ENCODE data around the gene PIGO. TPM values are rescaled to one million over a fixed set of nuclear protein-coding genes. Genes with fewer than 3 reads are reported as not detected.

Gene PIGO
- total RNA-seq, 1 donor from 2014 or later, result 30.9 TPM

DNA sequence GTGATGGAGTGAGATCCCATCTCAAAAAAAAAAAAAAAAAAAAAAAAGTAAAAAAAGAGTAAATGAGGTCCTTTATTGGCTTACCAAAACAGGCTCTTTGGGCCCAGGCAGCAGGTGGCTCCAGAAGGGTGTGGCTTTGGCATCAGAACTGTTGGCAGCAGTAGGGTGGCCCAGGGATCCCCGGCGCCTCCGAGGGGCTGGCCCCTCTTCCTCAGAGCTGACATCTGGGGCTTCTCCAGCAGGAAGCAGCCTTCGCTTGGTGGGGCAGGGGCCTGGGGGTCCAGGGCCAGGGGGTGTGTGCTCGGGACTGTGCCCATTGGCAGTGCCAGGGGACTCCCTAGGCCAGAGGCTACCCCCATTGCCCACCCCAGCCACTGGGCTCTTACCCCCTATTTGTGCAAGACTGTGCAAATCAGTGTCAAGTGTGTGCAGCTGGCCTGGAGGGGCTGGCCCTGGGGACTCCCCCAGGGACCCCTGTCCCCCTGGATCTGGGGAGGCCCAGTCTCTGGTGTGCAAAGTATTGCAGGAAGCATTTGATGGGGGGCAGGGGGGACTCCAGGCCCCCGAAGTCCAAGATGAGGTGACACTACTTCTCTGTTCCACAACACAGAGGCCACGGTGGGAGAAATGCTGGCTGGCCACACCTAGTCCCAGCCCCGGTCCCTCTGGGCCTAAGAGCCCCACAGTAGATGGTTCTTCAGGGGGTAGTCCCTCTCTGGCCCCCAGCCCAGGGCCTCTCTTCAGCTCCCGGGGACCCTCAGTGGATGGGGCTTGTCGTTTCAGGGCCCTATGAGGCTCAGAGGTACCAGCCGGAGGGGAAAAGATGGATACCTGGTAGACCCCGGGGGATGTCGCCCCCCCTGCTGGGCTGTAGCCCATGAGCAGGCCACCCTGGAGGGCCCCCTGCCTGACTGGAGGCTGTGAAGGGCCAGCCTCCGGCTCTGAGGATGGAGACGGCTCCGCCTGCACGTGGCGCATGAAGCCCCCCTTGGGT lies 11.2 kb upstream of the PIGO start:
- intact Hi-C loops (cut with micrococcal nuclease), result no loop called here

DNA sequence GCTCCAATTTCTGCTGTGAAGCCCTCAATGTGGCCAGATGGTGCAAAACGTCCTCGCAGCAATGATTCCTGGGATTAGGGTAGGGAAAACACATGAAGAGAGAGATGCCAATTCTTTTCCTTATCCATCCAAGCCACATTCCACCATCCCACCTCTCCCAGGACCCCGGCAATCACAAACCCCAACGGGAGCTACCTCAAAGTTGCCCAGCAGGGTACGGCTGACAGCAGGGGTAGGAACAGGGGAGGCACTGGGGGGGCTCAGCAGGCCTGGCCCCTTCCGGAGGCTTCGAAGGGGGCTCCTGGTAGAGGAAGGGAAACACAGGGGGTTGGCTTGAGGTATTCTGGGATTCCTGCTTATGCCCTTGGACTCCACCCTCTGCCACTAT lies 9.9 kb upstream of the PIGO start:
- intact Hi-C loops (cut with micrococcal nuclease), result no loop called here

DNA sequence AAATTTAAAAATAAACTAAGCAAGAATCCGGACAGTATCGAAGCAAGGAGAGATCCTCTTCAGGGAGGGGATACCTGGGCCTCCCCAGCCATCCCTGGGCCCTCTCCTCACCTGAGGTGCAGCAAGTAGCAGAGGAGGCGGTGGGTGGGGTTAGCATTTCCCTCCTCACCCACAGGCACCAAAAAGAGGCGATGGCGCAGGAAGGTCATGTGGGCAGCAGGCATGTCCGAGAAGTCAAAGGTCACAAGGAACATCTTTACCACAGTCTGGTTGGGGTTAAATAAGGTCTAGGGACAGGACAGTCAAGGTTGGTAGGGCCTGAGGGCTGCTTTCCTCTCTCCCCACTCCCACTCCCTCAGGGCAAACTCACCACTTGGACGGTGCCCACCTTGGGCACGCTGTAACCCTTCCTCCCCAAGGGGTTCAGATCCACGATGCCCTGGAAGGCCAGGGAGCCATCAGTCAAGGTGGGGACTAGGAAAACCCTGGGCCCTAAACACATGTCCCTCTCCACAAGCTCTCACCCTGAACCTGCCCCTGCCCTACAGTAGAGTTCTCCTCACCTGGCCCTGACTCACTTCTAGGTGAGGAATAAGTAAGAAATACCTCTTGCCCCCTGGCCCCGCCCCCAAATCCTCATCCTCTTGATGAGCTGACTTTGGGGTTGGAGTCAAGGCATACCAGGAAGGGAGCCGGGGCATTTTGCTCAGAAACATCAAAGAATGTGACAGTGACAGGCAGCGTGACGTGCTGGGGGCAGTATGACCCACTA lies 9.4 kb upstream of the PIGO start:
- intact Hi-C loops (cut with micrococcal nuclease), result loop anchor here (1.0 kb wide), 1 partner anchor 9 kb away; the partner anchor contains the start of gene PIGO

DNA sequence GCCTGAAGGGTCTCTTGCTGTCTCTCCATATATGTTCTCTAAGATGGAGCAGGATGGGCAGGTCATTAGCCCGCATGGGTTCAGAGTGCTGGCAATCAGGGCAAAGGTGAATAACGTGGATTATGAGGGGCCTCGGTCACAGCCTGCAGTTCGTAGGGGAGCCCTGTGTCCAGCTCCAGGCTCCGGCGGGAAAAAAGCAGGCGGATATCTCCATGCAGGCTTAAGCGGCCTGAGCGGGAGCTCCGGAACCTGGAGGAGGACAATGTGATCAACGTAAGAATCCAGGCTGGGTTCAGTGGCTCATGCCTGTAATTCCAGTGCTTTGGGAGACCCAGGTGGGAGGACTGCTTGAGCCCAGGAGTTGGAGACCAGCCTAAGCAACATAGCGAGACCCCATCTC lies 8.7 kb upstream of the PIGO start:
- intact Hi-C loops (cut with micrococcal nuclease), result loop anchor here (1.0 kb wide), 1 partner anchor 9 kb away; the partner anchor contains the start of gene PIGO

DNA sequence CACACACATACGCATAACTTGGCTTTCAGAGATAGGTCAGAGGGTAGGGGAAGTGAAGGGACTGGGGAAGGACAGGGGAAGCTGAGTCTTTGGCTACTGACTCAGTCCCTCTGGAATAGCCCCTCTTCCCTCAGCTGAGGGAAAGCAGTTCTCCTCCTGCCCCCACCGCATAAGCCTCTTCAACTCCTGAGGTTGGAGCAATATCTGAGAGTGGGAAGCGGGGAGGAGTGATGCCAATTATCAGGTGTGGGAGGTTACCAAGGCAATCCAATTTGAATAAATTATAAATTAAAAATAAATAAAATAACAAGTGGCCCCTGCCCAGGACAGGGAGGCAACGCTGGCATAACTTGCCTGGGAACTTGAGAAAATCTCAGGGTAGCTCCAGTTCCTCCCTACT lies 8.2 kb upstream of the PIGO start:
- intact Hi-C loops (cut with micrococcal nuclease), result no loop called here

DNA sequence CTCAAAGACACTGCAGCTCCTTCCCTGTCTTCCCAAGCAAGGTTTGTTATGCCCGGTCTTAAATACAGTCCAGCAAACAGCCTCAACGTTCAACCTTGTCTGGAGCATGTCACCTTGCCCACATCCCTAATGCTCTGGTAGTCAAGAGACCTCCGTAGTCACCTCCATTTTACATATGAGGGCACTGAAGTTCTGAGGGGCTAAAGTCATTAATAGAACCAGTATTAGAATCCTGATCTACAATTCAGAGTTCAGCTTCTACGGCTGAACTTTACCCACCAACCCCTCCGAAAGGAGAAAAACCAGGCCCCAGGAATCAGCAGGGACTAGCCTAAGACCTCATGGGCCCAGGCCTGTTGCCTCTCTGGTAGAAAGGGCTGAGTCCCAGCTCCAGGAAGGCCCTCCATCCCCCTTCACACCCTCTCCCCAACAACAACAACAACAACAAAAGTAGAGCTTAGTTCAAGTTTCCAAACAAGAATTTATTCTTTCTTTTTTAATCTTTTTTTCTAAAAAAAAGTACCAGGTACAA lies 7.3 kb upstream of the PIGO start:
- intact Hi-C loops (cut with micrococcal nuclease), result loop anchor here (1.0 kb wide), 6 partner anchors 8 to 501 kb away; partner anchors contain the start of genes DNAJB5 and VCP

DNA sequence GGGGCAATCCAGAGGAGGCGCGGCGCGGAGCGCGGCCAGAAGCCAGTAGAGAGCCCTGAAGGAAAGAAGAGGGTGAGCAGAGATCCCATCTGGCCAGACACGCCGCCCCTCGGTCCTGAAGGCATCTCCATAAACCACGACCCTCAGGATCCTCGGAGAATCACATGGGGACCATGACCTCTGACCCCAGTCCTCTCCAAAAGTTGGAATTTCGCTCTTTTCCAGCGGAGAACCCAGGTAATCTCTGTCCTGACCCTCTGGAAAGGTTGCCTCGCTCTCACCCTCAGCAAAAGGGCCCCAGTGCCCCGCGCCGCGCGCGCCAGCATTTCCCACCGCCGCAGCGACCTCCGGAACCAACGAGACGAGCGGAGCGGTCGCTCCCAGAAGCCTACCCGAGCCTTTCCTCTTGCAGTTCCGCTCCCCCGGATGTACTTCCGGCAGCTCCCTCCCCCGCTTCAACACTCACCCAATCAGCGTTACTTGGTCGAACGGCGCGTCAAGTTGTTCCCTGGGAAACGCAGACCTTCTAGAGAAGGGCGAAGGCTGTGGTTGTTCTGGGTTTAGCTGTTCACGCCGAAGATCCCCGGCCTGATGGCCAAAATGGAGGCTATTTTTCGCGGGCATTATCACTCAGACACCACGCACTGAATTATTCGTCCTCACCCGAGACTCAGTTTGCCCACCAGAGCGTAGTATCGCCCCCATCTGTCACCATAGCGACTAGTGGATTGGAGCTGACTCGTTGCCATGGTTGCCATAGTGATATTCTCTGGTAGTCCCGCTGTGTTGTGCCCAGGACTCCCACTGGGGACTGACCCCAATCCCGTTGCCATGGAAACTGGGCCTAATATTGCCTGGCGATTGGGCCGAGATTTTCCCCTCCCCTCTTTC lies 6.6 kb upstream of the PIGO start, which contains the start of gene STOML2:
TSS of gene STOML2 (minus strand) at position 363 of the 891 bp plus-strand sequence. CDS start at position 326, 37 bp downstream.
- intact Hi-C loops (cut with micrococcal nuclease), result loop anchor here (1.0 kb wide), 6 partner anchors 8 to 501 kb away; partner anchors contain the start of genes DNAJB5 and VCP

DNA sequence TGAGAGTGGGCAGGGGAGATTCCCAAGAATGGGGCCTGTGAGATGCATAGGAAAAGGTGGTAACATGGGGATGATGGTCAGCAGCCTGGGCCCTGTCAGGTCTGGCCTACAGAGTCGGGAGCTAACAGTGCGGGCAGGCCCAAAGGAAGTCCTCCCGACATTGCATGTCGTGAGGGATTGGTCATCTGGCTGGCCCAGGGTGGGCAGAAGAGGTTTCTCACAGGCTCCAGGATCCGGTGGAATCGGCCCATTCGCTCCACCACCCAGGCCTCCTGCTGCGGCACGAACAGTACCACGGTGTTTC lies 6.0 kb upstream of the PIGO start:
- intact Hi-C loops (cut with micrococcal nuclease), result no loop called here

DNA sequence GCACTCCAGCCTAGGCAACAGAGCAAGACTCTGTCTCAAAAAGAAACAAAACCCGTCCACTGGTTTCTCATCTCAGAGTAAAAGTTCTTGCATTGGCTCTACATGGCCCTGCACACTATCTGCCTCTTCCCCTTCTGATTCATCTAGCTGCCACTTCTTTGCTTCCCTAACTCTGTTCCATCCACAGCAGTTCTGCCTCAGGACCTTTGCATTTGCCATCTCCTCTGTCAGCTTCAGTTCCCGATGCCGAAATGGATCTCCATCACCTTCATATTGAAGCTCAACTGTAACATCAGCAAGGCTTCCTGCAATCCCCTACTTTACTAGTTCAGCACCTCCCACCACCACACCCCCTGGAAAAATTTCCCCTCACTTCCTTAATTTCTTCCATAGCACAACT lies 1.2 kb upstream of the PIGO start:
- intact Hi-C loops (cut with micrococcal nuclease), result no loop called here

DNA sequence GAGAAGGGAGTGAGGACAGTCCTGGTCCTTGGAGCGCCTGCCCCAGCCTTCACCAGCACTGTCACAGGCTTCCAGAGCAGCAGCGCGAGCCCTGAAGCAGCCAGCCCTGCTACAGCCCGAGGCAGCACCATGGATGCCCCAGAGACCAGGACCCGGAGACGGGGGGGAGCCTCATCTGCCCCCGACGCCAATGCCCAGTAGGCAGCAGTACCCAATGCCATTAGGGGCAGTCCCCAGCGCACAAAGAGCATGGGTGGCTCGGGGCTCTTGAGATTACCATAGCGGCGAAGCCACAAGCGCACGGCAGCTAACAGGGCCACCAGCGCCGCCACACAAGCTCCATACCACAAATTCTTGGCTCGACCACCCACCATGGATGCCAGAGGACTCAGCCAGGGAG lies 4.9 kb downstream of the PIGO start:
- intact Hi-C loops (cut with micrococcal nuclease), result no loop called here

DNA sequence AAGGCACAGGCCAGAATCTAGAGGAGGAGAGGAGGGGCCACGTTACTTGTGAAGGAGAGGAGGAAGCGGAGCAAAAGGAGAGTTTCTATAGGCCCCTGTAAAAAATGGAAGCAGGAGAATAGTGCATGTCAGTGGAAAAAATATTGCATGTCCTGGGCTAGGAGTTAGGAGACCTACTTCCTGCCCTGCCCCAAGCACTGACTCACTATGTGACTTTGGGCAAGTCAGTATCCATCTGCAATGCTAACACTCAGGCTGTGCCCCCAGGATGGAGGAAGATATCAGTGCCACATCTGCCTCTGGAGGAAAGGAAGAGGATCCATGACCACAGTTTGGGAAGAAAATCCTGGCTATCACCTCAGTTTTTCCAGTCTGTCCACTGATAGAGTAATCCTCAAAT lies 7.0 kb downstream of the PIGO start:
- intact Hi-C loops (cut with micrococcal nuclease), result no loop called here

DNA sequence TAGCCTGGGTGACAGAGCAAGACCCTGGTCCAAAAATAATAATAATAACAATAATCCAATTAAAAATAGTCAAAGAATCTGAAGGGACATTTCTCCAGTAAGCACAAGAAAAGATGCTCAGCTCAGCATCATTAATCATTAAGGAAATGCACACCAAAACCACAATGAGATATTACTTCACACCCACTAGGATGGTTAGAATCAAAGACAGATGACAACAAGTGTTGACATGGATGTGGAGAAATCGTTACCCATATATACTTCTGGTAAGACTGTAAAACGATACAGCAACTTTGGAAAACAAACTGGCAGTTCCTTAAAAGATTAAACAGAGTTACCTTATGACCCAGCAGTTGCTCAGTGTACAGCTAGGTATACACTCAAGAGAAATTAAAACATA lies 11.3 kb downstream of the PIGO start:
- intact Hi-C loops (cut with micrococcal nuclease), result no loop called here

DNA sequence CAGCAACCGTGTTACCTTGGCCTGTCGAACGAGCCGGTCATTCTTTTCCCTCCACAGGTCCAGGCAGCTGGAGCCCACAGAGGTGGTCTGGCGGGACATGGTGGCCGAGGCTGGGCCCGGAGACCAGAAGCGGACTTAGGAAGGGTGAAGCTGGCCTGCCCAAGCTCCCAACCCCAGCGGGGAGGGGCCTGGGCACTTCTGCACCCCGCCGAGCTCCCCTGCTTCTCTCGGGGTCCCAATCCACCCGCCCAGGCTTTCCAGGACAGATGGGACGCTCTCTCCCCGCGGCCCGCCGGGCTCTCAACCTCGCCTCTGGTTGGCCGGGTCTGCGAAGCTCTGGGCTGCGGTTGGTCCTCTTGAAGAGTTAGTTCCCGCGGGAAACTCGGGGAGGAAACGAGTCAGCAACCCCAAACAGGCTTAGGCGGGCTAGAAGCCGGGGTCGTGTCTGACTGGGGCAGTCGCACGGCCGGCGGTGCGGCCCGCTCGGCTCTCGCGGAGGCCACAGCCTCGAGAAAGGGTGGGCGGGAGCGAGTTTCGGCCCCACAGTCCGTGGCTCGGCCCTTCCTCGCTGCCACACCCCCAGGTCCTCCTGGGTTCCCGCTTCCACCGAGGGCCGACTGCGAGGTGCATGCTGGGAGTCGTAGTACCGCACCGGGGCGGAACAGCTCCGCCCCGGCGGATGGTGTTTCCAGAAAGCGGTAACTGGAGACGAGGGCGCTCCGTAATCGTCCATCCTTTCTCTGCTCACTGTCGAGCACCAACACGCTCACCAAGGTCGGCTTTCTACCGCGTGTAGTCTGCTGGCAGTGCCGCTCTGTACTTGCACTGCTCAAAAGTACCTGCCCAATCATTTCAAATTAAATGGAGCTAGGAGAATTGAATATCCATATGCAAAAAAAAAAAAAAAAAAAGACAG lies 16.7 kb downstream of the PIGO start, which contains the start of gene FANCG:
TSS of gene FANCG (minus strand) at position 517 of the 916 bp plus-strand sequence. CDS start at position 99, 418 bp downstream.
- intact Hi-C loops (cut with micrococcal nuclease), result loop anchor here (1.0 to 10.0 kb wide), 11 partner anchors 7 to 1775 kb away; partner anchors contain the start of genes ATOSB, CCL27, DNAI1 and DNAJB5

DNA sequence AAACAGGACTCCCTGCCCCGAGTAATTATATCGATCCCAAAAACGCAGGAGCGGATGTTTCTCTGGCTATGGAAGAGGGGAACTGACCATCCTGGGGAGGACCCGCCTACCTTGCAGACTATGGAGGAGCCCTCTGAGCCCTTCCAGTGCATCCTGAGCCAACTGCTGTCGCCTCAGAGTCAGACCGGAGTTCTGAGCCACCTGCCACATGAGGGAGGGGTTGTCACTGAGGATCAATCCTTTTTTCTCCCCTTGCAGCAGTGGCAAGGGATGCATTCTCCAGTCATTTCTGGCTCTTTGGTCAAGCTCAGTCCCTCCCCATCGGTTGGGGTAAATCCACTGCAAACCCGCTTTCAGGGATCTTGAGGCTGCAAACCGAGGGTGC lies 17.4 kb downstream of the PIGO start:
- intact Hi-C loops (cut with micrococcal nuclease), result loop anchor here (10.0 kb wide), 6 partner anchors 414 to 1774 kb away; partner anchors contain the start of genes CCL27, DNAI1, FAM219A and HINT2

DNA sequence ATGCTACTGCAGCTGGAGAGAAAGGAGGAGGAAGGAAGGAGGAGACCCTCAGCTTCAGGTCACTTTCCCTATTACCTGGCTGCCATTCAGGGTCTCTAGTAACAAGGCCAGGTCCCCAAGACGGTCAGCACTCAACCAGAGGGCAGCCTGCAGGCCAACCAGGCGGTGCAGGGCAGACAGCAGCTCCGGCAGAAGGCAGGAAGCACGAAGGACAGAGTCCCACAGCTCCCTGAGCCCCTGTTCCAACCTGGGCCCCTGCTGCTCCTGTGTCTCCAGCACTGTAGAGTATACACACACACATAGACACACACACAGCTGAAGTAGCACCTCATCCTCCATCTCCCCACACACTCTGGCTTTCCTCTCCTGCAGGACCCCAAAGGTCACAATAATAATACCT lies 18.3 kb downstream of the PIGO start:
- intact Hi-C loops (cut with micrococcal nuclease), result loop anchor here (10.0 kb wide), 6 partner anchors 413 to 1773 kb away; partner anchors contain the start of genes CCL27, DNAI1, FAM219A and HINT2

DNA sequence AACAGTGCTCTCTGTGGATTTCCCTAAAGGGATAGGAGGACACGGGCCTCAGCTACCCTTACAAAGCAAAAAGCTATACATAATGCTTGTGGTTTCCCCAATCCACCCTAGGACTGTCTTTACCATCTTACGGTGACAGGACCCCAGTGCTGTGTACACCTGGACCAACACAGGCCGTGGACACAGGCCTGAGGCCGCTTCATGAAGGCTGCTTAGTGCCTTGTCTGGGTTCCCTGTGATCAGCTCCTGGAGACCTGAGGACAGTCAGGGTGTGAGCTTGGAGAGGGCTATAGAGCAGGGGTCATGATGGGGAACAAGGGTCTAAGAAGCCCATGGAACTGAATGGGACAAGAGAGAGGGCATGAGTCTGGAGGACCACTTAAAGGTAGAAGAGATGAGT lies 19.5 kb downstream of the PIGO start:
- intact Hi-C loops (cut with micrococcal nuclease), result loop anchor here (10.0 kb wide), 6 partner anchors 412 to 1772 kb away; partner anchors contain the start of genes CCL27, DNAI1, FAM219A and HINT2

DNA sequence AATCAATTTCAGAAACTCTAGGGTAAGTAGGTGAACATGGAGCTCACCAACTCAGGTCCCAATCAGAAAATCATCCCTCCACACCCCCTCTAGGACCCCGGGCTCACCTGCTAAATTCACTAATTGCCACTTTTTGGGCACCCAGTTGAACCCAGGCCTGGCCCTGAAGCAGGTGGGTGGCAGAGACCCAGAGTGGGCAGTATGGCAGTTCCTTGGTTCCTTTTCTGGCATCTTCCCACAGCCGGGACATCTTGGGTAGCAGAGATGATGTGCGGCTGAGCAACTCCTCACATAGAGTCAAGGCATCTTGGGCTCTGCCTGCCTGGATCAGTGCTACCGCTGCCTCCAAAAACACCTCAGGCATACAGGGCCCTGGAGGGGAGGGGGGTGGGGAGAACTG lies 21.0 kb downstream of the PIGO start:
- intact Hi-C loops (cut with micrococcal nuclease), result loop anchor here (10.0 kb wide), 6 partner anchors 411 to 1771 kb away; partner anchors contain the start of genes CCL27, DNAI1, FAM219A and HINT2

DNA sequence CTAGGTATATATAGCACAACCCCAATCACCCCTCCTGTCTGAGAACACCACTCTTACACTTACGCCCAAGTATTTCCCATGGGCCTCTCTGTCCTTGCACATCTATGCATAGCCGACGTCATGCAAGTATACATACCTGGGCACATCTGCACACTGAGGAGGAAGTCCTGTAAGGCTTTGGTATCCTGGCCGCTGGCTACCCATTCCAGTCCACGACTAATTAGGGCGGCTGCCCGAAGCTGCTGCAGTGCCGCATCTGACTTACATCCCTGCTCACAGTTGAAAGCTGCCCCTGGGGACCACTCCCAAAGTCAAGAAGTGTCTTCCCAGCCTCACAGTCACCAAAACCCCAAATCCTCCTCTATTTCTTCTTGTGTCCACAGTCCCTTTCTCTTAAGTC lies 21.6 kb downstream of the PIGO start:
- intact Hi-C loops (cut with micrococcal nuclease), result loop anchor here (5.0 to 10.0 kb wide), 11 partner anchors 88 to 1770 kb away; partner anchors contain the start of genes CCDC107, CCL27, DNAI1 and FAM219A

DNA sequence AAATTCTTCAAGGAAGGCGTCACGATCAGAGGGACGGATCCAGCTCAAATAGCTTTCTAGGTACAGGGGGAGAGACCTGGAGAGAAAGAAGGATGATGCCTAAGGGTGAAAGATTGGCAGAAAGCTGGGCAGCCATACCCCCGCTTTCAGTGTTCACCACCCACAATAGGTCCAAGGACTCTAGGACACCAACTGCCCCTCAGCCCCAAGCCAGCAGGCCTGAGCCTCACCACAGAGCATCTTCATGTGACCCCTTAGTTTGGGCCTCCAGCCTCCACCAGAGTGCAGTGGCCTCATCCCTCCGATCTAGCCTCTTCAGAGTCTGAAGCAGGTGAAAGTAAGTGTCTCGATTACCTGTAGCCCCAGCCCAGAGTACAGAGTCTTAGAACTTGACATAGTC lies 22.2 kb downstream of the PIGO start:
- intact Hi-C loops (cut with micrococcal nuclease), result loop anchor here (5.0 to 10.0 kb wide), 11 partner anchors 88 to 1769 kb away; partner anchors contain the start of genes CCDC107, CCL27, DNAI1 and FAM219A
